Loucy (cell line): ENCODE data around the gene SMURF2.

Experiments
- CTCF ChIP-seq: fragments of 200-600 bp; sonication (generic); conservative IDR thresholded peaks from 2 replicates; pipeline ENCODE4 v1.5.1; 2014; ENCODE audit warnings: mild to moderate bottlenecking, antibody characterized with exemption, low read length
- EZH2phosphoT487 ChIP-seq: fragments of 200-600 bp; IDR thresholded peaks from 2 replicates; pipeline ENCODE4 v1.6.1; 2018; ENCODE audit warnings: antibody characterized with exemption, mild to moderate bottlenecking, moderate library complexity, borderline replicate concordance

DNA sequence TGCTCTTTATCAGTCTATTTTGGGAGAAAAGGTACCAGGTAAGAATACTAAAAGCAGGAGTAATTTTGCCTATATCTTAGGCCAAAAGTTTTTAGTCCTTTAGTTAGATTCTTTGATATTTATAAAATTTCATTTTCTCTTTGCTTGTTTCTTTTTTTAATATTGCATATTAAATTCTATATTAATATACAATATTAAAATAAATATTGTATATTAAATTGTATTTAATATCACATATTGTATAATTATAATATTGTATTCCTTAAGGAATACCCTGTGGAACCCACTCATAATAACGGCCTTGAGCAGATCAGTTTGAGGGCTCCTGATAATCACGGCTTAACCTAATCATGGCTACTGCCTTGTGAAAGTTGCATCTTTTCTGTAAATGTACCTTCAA is 153.4 kb downstream of the SMURF2 start:
- TF ChIP-seq CTCF (no peak), EZH2phosphoT487 (no peak)
